Type B pancreatic cell (in vitro differentiated cells): ENCODE results near the gene NFKBIB. TPM values are rescaled to one million over a fixed set of nuclear protein-coding genes. Genes with fewer than 3 reads are reported as not detected.
A peak's percentile ranks its signal among the peaks of the same experiment; 100 is the strongest.

Source experiments
- DNase-seq: peaks from one replicate; pipeline ENCODE4 v3.0.0; 2021; ENCODE audit warnings: mixed read lengths; ENCODE audit not compliant: unreplicated experiment; ENCODE audit errors: extremely low spot score
- H3K27ac Mint-ChIP-seq: 2 replicates; pipeline ENCODE4 v1.8.0; 2021; ENCODE audit warnings: mild to moderate bottlenecking, mixed read lengths
- H3K27me3 Mint-ChIP-seq: 2 replicates; pipeline ENCODE4 v1.8.0; 2021; ENCODE audit warnings: mixed read lengths
- H3K36me3 Mint-ChIP-seq: 2 replicates; pipeline ENCODE4 v1.8.0; 2021; ENCODE audit warnings: mixed read lengths
- H3K4me1 Mint-ChIP-seq: one replicate; pipeline ENCODE4 v1.8.0; 2021; ENCODE audit warnings: mixed read lengths; ENCODE audit not compliant: unreplicated experiment
- H3K4me3 Mint-ChIP-seq: 2 replicates; pipeline ENCODE4 v1.8.0; 2021; ENCODE audit warnings: mild to moderate bottlenecking, mixed read lengths
- H3K9me3 Mint-ChIP-seq: 2 replicates; pipeline ENCODE4 v1.8.0; 2021; ENCODE audit warnings: mixed read lengths
- CTCF ChIP-seq: fragments of 200-600 bp; sonication (generic); conservative IDR thresholded peaks from 2 replicates; pipeline ENCODE4 v1.5.0; 2021; ENCODE audit warnings: antibody characterized with exemption, mild to moderate bottlenecking
- total RNA-seq: library from RNA; stranded (reverse); gene quantifications from 2 replicates; pipeline ENCODE4 v1.2.1, GENCODE V29; 2021; ENCODE audit warnings: low replicate concordance

The NFKBIB gene
- total RNA-seq, 1 donor from 2014 or later: 13.7 TPM

- Mint-ChIP-seq H3K4me3 (no peak overlapping the region), H3K27ac (no peak overlapping the region), H3K27me3 (no peaks in the 10 kb centered on the region), H3K36me3 (peaks cover 6% of the 10 kb centered on the region), H3K9me3 (no peaks in the 10 kb centered on the region), H3K4me1 (peaks cover 2% of the 10 kb centered on the region)
- no peak for TF ChIP-seq CTCF
- no peak for DNase-seq
These were observed 24.6 kb downstream of the NFKBIB start for GRCh38 chr19:38924388-38924787.

GRCh38 chr19:38928391-38929001 is 28.7 kb downstream of the NFKBIB start:
- Mint-ChIP-seq H3K4me1 (peaks cover 18% of the 10 kb centered on the region), H3K36me3 (peaks cover 9% of the 10 kb centered on the region), H3K9me3 (no peaks in the 10 kb centered on the region), H3K4me3 (peak overlapping the region; percentile 37), H3K27me3 (no peaks in the 10 kb centered on the region), H3K27ac (no peak overlapping the region)
- DNase-seq: no peak
- TF ChIP-seq CTCF: no peak

- DNase-seq: peak; percentile 97
- Mint-ChIP-seq H3K27me3 (no peaks in the 10 kb centered on the region), H3K4me3 (peak within 1 kb of the TSS; percentile 99), H3K36me3 (peaks cover 18% of the 10 kb centered on the region), H3K9me3 (peaks cover 5% of the 10 kb centered on the region), H3K4me1 (peaks cover 18% of the 10 kb centered on the region), H3K27ac (peak within 1 kb of the TSS; percentile 99)
- peak; percentile 100 for TF ChIP-seq CTCF
These were observed 30.4 kb downstream of the NFKBIB start, which contains the start of gene SARS2 for GRCh38 chr19:38929929-38930775. TSS of gene SARS2 (minus strand) at chr19:38930763. CDS start at chr19:38930736, 27 bp downstream.

- peak; percentile 97 for DNase-seq
- TF ChIP-seq CTCF: no peak
- Mint-ChIP-seq H3K27me3 (no peaks in the 10 kb centered on the region), H3K4me3 (peak within 1 kb of the TSS; percentile 99), H3K27ac (peak within 1 kb of the TSS; percentile 99), H3K9me3 (peaks cover 5% of the 10 kb centered on the region), H3K36me3 (peaks cover 24% of the 10 kb centered on the region), H3K4me1 (peaks cover 18% of the 10 kb centered on the region)
These were observed 31.2 kb downstream of the NFKBIB start, which contains the start of gene MRPS12 for GRCh38 chr19:38930776-38931520. TSS of gene MRPS12 (plus strand) at chr19:38930944. CDS start at chr19:38931295, 351 bp downstream.

GRCh38 chr19:38931521-38931793 is 31.7 kb downstream of the NFKBIB start:
- no peak for DNase-seq
- peak overlapping the region; percentile 99 for H3K4me3 Mint-ChIP-seq
- peak overlapping the region; percentile 99 for H3K27ac Mint-ChIP-seq
- no peaks in the 10 kb centered on the region for H3K27me3 Mint-ChIP-seq
- H3K4me1 Mint-ChIP-seq: peaks cover 18% of the 10 kb centered on the region
- no peak for TF ChIP-seq CTCF
- H3K36me3 Mint-ChIP-seq: peaks cover 28% of the 10 kb centered on the region
- peaks cover 5% of the 10 kb centered on the region for H3K9me3 Mint-ChIP-seq
